ENCODE results near the gene UMODL1. TPM values are rescaled to one million over a fixed set of nuclear protein-coding genes. Genes with fewer than 3 reads are reported as not detected.

The UMODL1 gene
- total RNA-seq, 2 experiments from 2014 or later = 0.42 to 0.49 TPM

DNA sequence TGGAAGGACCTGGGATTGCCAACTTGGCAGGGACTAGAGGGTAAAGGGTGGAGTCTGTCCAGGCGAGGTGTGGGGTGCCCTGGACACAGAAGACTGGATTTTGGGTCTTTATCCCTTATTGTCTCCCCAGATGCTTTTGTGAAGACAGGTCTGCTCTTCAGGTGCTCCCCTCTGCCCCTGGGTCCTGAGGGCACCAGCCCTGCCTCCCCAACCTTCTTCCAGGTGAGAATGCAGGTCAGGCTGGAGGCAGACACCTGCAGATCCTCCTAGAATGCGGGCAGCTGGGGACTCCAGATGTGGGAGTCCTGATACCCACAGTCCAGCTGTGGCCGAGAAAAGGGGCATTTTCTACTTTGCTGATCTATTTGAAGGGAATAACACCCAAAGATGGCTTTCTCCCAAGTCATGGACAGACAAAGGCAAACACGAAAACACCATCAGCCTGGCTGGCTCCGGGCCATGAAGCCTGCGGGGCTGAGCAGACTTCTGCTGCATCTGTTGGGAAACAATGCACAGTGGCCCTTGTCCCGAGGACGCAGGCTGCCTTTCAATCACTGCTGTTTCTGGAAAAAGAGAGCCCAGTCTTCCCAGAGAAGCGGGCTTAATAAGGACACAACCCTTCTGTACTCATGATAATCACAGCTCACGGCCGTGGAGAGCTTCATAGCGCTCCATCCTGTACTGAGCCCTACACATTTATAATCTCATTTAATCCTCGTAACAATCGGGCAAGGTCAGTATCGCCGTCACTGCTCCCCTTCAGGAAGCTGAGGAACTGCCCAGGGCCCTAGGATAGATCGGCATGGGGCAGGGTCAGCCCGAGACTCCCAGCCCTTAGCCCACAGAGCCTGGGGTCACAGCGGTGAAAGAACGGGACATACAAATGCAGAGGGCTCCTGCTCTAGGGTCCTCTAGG, 85.8 kb downstream of the UMODL1 start:
- H3K4me3 ChIP-seq (ENCODE audit: low read length) = no peak overlapping the region
- Mint-ChIP-seq H3K4me3 (no peak overlapping the region), H3K36me3 (ENCODE audit: low read depth) (no peaks in the 10 kb centered on the region), H3K4me1 (ENCODE audit: low read depth) (peaks cover 29% of the 10 kb centered on the region), H3K27me3 (no peaks in the 10 kb centered on the region), H3K9me3 (no peaks in the 10 kb centered on the region), H3K27ac (no peak overlapping the region)
- CTCF ChIA-PET = interaction anchor here (1.2 to 2.0 kb wide), 3 partner anchors 11 to 152 kb away, joined by 3 to 5 read pairs (median 4); no protein-coding TSS in a partner anchor
- H3K27me3 ChIP-seq (ENCODE audit: control insufficient read depth in 1 of 2, insufficient read depth in 2 of 2, low read length in 2 of 2) = no peaks in the 10 kb centered on the region
- peaks cover 30% of the 10 kb centered on the region for H3K4me1 ChIP-seq (ENCODE audit: insufficient read depth, low read length)
- no peaks in the 10 kb centered on the region for H3K36me3 ChIP-seq (ENCODE audit: insufficient read depth, low read length)
- DNase-seq = peak in 1 of 14 experiments; percentile 25
- intact Hi-C loops (cut with DNase I, micrococcal nuclease) = no loop called here
- no peaks in the 10 kb centered on the region for H3K9me3 ChIP-seq (ENCODE audit: control insufficient read depth in 1 of 2, insufficient read depth in 1 of 2, low read length in 2 of 2)
- ATAC-seq (ENCODE audit: poor library complexity) = no peak
- POLR2A ChIA-PET = no interaction called here
- no peak overlapping the region for H3K27ac ChIP-seq (ENCODE audit: low read depth in 1 of 2, low read length in 2 of 2)
- no peak for TF ChIP-seq CTCF (IDR thresholded peaks at IDR 0.05)

GRCh38 chr21:42157606-42158310, 86.6 kb downstream of the UMODL1 start:
- TF ChIP-seq CTCF (IDR thresholded peaks at IDR 0.05) = no peak
- no peaks in the 10 kb centered on the region for H3K36me3 Mint-ChIP-seq (ENCODE audit: low read depth)

GRCh38 chr21:42158846-42159245, 87.7 kb downstream of the UMODL1 start:
- ChIA-PET POLR2A (no interaction called here), CTCF (interaction anchor here (2.0 kb wide), 1 partner anchor 99 kb away, joined by 5 read pairs; no protein-coding TSS in a partner anchor)
- Histone ChIP-seq H3K4me1 (ENCODE audit: insufficient read depth, low read length) (peaks cover 34% of the 10 kb centered on the region), H3K9me3 (ENCODE audit: control insufficient read depth in 1 of 2, insufficient read depth in 1 of 2, low read length in 2 of 2) (no peaks in the 10 kb centered on the region), H3K27me3 (ENCODE audit: control insufficient read depth in 1 of 2, insufficient read depth in 2 of 2, low read length in 2 of 2) (no peaks in the 10 kb centered on the region), H3K36me3 (ENCODE audit: insufficient read depth, low read length) (no peaks in the 10 kb centered on the region), H3K4me3 (ENCODE audit: low read length) (no peak overlapping the region), H3K27ac (ENCODE audit: low read depth in 1 of 2, low read length in 2 of 2) (no peak overlapping the region)
- Mint-ChIP-seq H3K4me1 (ENCODE audit: low read depth) (peaks cover 48% of the 10 kb centered on the region), H3K9me3 (no peaks in the 10 kb centered on the region), H3K36me3 (ENCODE audit: low read depth) (no peaks in the 10 kb centered on the region), H3K27me3 (no peaks in the 10 kb centered on the region), H3K27ac (peak overlapping the region; percentile 71), H3K4me3 (no peak overlapping the region)
- DNase-seq (peak in 1 of 14 experiments; percentile 7), ATAC-seq (ENCODE audit: poor library complexity) (no peak)
- intact Hi-C loops (cut with DNase I, micrococcal nuclease) = no loop called here
- TF ChIP-seq CTCF (IDR thresholded peaks at IDR 0.05) = no peak

More at GRCh38 chr21:42157606-42158310, 86.6 kb downstream of the UMODL1 start:
- Mint-ChIP-seq H3K4me1 (ENCODE audit: low read depth) (peaks cover 37% of the 10 kb centered on the region), H3K27me3 (no peaks in the 10 kb centered on the region), H3K9me3 (no peaks in the 10 kb centered on the region), H3K4me3 (no peak overlapping the region), H3K27ac (no peak overlapping the region)
- no peak overlapping the region for H3K4me3 ChIP-seq (ENCODE audit: low read length)
- no peak overlapping the region for H3K27ac ChIP-seq (ENCODE audit: low read depth in 1 of 2, low read length in 2 of 2)
- DNase-seq (no peak), ATAC-seq (ENCODE audit: poor library complexity) (no peak)
- H3K9me3 ChIP-seq (ENCODE audit: control insufficient read depth in 1 of 2, insufficient read depth in 1 of 2, low read length in 2 of 2) = no peaks in the 10 kb centered on the region
- H3K4me1 ChIP-seq (ENCODE audit: insufficient read depth, low read length) = peaks cover 34% of the 10 kb centered on the region
- intact Hi-C loops (cut with DNase I, micrococcal nuclease) = no loop called here
- CTCF ChIA-PET = interaction anchor here (1.2 to 2.0 kb wide), 3 partner anchors 12 to 152 kb away, joined by 3 to 5 read pairs (median 4); no protein-coding TSS in a partner anchor
- POLR2A ChIA-PET = no interaction called here
- no peaks in the 10 kb centered on the region for H3K36me3 ChIP-seq (ENCODE audit: insufficient read depth, low read length)
- no peaks in the 10 kb centered on the region for H3K27me3 ChIP-seq (ENCODE audit: control insufficient read depth in 1 of 2, insufficient read depth in 2 of 2, low read length in 2 of 2)

All from CD4-positive, alpha-beta T cell (primary cell).